WERI-Rb-1 (cell line): ENCODE measurements around the gene PLXNA4.
A peak's percentile ranks its signal among the peaks of the same experiment; 100 is the strongest.

Experiments
- DNase-seq: peaks from one replicate; pipeline ENCODE4 v3.0.0-alpha.2; 2020
- H3K27ac ChIP-seq: fragments of 250-450 bp; sonication (Bioruptor Pico); 2 replicates; pipeline ENCODE4 v1.5.1; 2020; ENCODE audit warnings: mild to moderate bottlenecking, moderate library complexity
- H3K27me3 ChIP-seq: fragments of 250-450 bp; sonication (Bioruptor Pico); 2 replicates; pipeline ENCODE4 v1.5.1; 2021; ENCODE audit warnings: mild to moderate bottlenecking, low read depth, moderate library complexity; ENCODE audit not compliant: insufficient read depth, severe bottlenecking
- H3K36me3 ChIP-seq: fragments of 250-450 bp; sonication (Bioruptor Pico); 2 replicates; pipeline ENCODE4 v1.5.1; 2020; ENCODE audit warnings: mild to moderate bottlenecking, moderate library complexity
- H3K4me3 ChIP-seq: 2 replicates; pipeline ENCODE4 v1.5.1; 2011; ENCODE audit warnings: low read depth, mild to moderate bottlenecking, control low read depth, low read length
- H3K9me3 ChIP-seq: fragments of 250-450 bp; sonication (Bioruptor Pico); 2 replicates; pipeline ENCODE4 v1.5.1; 2021; ENCODE audit warnings: mild to moderate bottlenecking, moderate library complexity; ENCODE audit not compliant: severe bottlenecking
- TF ChIP-seq, protein P1 (sequence below): IDR thresholded peaks from 2 replicates; pipeline ENCODE4 v1.5.1; 2011; ENCODE audit warnings: low read depth, mild to moderate bottlenecking, control low read depth, inconsistent platforms, low read length

Gene PLXNA4

DNA sequence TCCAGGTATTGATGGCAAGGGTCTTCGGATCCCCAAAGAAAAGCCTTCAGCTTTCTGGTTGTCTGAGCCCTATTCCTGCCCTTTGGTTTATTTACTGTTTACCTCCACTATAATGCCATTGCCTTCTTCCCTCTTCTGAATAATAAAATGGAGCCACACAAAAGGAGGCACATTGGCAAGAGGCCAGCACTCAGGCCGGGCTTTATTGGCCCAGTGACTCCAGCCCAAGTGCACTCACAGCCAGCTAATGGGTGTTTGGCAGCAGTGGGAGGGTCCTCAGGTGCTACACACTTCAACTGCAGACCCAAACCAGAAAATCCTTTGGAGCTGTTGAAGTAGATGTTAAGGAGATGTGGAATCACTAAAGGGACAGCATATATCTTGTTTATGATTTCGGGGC is 336.0 kb downstream of the PLXNA4 start:
- DNase-seq: no peak
- H3K36me3 ChIP-seq: no peaks in the 10 kb centered on the region
- no peak overlapping the region for H3K4me3 ChIP-seq
- no peak overlapping the region for H3K27ac ChIP-seq
- no peaks in the 10 kb centered on the region for H3K27me3 ChIP-seq
- TF ChIP-seq, protein P1, sequence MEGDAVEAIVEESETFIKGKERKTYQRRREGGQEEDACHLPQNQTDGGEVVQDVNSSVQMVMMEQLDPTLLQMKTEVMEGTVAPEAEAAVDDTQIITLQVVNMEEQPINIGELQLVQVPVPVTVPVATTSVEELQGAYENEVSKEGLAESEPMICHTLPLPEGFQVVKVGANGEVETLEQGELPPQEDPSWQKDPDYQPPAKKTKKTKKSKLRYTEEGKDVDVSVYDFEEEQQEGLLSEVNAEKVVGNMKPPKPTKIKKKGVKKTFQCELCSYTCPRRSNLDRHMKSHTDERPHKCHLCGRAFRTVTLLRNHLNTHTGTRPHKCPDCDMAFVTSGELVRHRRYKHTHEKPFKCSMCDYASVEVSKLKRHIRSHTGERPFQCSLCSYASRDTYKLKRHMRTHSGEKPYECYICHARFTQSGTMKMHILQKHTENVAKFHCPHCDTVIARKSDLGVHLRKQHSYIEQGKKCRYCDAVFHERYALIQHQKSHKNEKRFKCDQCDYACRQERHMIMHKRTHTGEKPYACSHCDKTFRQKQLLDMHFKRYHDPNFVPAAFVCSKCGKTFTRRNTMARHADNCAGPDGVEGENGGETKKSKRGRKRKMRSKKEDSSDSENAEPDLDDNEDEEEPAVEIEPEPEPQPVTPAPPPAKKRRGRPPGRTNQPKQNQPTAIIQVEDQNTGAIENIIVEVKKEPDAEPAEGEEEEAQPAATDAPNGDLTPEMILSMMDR: no peak
- H3K9me3 ChIP-seq: peaks cover under 1% of the 10 kb centered on the region

DNA sequence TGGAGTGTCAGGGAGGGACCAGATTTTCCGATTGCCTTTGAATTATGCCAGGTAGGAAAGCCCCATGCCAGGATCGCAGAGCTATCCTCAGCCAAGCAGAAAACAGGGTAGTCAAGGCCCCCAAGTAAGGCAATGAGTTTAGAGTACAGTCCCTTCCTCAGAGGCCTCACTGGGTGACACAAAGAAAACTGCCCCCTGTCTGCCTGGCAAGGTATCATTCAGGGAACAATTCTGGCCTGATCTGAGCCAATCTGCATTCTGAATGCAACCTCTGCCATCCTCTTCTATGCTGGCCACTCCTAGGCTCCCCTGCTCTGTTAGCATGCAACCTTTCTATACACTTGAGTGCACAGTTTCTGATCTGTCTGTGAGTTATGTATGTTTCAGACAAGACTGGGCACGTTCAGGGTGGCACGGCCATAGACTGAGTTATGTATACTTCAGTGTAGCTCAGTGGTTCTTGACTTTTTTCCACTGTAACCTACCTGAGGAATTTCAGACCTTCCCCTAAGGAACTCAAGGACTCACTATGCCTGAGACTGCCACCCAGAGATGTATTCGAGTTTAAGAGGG is 336.8 kb downstream of the PLXNA4 start:
- H3K36me3 ChIP-seq: no peaks in the 10 kb centered on the region
- no peak overlapping the region for H3K27ac ChIP-seq
- TF ChIP-seq, protein P1: peak; percentile 26; the same call in 1 of the 2 replicates
- H3K4me3 ChIP-seq: no peak overlapping the region
- DNase-seq: no peak
- no peaks in the 10 kb centered on the region for H3K9me3 ChIP-seq
- no peaks in the 10 kb centered on the region for H3K27me3 ChIP-seq

DNA sequence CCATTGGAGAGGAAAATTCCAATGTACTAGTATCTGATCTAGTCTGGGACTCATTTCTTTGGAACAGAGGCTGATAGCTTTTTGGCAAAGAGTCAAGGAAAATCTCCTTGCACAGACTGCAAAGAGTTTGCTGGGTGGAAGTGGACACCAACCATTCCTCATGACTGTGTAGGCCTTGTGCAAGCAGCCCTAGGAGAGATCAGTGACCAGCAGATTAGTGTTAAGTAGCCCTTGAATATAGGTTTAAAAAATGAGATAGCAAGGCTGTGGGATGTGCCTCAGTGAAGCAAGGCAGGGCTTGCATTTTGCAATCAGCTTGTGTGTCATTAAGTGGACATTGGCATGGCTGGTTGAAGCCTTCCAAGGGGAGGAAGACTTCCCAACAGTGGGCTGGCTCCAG is 341.6 kb downstream of the PLXNA4 start:
- no peak for DNase-seq
- Histone ChIP-seq H3K36me3 (no peaks in the 10 kb centered on the region), H3K27ac (no peak overlapping the region), H3K9me3 (no peaks in the 10 kb centered on the region), H3K27me3 (no peaks in the 10 kb centered on the region), H3K4me3 (no peak overlapping the region)
- TF ChIP-seq, protein P1: no peak

DNA sequence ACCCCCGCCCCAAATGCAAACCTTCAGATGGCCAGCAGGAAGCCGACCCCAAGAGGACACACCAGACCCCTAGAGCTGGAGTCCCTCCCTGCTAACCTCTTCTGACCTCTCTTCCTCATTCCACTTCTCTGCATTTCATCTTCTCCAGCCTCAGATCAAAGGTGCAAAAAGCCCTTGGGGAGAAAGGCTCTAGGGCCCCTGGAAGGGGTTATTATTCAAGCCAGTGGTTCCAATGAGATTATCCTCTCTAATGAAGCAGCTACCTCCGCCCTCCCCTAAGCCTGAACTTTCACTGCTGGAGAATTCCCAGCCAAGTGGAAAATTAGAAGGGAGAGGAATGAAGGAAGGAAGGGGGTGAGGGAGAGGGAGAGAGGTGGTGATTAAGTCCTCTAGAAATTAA is 343.9 kb downstream of the PLXNA4 start:
- peak; percentile 28 for DNase-seq
- TF ChIP-seq, protein P1: no peak
- no peaks in the 10 kb centered on the region for H3K9me3 ChIP-seq

DNA sequence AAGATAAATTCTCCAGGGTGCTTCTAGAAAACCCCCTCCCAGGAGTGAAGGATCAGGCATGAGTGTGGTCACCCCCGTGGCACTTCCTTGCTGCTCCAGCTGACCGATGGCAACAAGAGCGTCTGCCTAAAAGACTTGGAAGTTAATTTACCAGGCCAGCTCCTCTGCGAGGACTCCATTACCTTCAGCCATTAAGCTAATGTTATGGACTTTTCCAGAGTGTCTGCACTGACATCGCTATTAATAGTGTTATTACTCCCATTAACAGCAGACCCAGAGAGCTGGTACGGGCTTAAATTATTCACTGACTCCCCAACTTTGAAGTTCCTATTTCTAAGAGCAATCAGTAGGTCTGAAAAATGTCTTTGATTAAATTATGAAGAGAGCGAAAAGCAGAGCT is 345.8 kb downstream of the PLXNA4 start:
- no peaks in the 10 kb centered on the region for H3K9me3 ChIP-seq
- no peak overlapping the region for H3K27ac ChIP-seq
- no peaks in the 10 kb centered on the region for H3K36me3 ChIP-seq
- DNase-seq: no peak
- no peaks in the 10 kb centered on the region for H3K27me3 ChIP-seq
- TF ChIP-seq, protein P1: no peak
- no peak overlapping the region for H3K4me3 ChIP-seq

More for the DNA sequence above, 343.9 kb downstream of the PLXNA4 start:
- Histone ChIP-seq H3K4me3 (no peak overlapping the region), H3K27me3 (no peaks in the 10 kb centered on the region), H3K36me3 (no peaks in the 10 kb centered on the region), H3K27ac (no peak overlapping the region)

DNA sequence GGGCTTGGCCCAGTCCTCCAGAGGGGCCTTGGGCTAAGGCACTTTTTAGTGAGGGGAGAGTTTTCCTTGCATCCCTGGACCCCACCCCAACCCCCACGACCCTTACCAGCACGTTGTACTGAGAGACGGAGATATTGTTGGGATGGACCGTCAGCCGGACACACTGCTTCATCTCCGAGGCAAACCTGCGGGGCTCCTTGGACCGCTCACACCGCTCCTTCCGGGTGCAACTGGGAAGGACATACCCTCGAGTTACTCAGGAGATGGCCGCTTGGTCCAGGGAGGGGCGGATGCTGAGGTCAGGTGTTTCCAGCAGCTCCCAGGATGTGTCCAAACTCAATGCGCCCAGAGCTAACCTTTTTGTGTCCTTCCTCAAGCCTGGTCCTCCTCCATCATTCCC is 348.0 kb downstream of the PLXNA4 start:
- no peak for DNase-seq
- TF ChIP-seq, protein P1: no peak

More for the DNA sequence above, 348.0 kb downstream of the PLXNA4 start:
- Histone ChIP-seq H3K36me3 (no peaks in the 10 kb centered on the region), H3K9me3 (no peaks in the 10 kb centered on the region), H3K27ac (no peak overlapping the region), H3K4me3 (no peak overlapping the region), H3K27me3 (no peaks in the 10 kb centered on the region)
